HG02852 (cell line): ENCODE results near the gene SLC39A10.

Experiments
- ATAC-seq: cut with Tn5 transposase; IDR thresholded peaks from one replicate; pipeline ENCODE4 v1.9.1; 2021; ENCODE audit warnings: mild to moderate bottlenecking, moderate library complexity; ENCODE audit not compliant: unreplicated experiment

The SLC39A10 gene

DNA sequence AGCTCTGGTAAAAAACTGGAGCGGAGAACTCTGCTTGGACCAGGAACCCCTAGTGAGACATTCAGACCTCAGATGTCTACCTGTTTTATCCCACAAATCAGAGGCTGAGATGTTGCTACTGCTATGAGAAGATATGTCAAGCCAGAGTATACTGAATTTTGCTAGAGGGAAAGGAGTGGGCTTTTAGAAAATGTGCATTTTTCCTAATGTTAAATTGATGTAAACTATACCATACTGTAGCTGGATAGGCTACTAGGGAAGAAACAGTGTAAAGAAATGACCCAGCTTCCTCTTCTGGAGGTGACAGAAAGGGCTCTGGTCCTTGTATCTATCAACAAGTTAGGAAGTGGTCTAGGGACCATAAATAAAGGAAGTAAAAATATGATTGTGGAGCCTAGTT, 65.0 kb downstream of the SLC39A10 start:
- ATAC-seq: no peak

DNA sequence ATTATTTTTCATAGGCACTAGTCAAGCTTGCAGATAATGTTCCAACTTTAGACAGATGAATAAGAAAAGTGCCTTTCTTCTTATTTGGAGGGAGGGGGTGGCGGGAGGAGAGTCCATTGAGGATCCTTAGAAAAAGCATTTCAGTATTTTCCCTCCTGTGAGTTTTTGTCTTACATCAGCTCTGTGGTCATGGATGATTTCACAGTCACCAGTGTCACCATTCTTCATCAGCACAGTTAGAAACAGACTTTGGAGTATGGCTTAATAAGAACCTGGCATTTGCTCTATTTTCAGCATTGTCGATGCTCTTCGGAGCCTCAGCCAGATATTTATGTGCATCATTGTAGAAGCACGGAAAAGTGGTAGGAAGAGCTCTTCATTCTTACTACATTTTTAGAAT, 70.1 kb downstream of the SLC39A10 start:
- ATAC-seq: no peak

DNA sequence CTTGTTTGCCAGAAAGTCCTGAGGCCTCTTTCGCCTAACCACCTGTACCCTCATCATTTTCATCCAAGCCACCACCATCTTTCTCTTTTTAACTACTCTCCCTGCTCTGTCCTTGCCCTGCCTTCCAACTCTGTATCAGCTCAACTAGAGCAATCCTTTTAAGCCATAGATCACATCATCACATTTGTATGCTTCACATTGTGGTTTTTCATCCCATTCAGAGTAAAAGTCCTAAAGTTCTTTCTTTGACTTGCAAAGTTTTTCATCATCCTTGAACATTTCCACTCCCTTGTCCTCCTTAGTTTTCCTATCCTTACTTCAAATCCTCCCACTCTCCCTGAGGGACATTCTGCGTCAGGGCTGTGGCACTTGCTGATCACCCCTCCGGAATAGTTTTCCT, 73.9 kb downstream of the SLC39A10 start:
- no peak for ATAC-seq

DNA sequence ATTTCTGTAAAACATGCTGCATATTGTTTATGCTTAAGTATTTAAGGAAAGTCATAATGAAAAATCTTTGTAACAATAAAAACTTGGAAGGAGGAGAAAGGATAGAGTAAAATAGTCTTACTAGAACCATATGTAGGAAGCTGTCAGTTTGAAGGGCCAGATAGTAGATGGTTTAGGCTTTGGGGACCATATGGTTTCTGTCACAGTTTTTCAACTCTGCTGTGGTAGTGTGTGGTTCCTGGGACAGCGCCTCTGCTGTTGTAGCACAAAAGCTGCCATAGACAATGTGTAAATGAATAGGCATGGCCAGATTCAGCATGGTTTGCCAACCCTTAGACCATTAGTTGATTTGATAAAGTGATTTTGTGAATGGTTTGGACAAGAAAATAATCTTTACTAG, 75.5 kb downstream of the SLC39A10 start:
- no peak for ATAC-seq

DNA sequence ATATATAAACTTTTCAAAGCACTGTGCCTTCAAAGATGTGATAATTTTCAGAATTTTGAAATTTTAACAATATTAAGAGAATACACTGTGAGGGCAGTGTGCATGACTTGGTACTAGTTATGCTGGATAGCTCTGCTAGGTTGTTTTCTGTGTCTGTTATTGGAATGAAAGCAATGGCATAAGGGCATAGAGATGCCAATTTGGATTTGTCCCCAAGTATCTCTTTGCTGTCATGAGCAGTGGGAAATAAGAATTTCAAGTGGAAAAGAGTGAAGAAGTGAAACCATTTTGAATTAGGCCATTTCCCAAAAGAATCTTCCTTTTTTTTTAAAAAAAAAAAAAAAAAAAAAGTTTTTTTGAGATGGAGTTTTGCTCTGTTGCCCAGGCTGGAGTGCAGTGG, 76.8 kb downstream of the SLC39A10 start:
- ATAC-seq: no peak

DNA sequence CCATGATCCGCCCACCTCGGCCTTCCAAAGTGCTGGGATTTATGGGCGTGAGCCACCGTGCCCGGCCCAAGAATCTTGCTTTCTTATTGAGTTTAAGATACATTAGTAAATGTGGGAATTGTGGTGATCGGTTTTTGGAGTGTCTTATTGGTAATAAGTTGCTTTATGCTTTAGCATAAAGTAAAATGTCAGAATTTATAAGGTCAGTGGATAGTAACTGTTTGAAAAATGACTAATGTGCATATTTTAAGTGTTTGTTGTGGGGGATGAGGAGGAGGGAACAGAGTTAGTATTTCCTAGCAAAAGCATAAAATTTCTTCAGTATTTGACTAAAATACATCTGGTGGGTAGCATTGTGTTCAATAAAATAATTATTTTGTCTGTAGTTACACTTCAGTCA, 77.4 kb downstream of the SLC39A10 start:
- ATAC-seq: no peak

DNA sequence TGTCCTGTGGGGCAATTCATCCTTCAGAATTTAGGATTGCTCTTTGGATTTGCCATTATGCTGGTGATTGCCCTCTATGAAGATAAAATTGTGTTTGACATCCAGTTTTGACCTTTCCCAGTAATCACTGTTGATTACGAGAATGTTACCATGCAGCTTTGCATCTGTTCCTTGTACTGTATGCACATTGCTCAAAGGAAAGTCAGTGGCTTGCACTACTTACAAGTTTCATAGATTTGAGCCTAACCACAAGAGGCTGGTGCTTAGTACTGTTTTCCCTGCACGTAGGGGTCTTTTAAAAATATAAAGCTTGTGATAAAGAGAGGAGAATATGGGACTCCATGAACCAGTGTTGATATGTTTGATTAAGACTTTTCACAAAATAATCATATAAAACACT, 77.9 kb downstream of the SLC39A10 start:
- ATAC-seq: no peak

DNA sequence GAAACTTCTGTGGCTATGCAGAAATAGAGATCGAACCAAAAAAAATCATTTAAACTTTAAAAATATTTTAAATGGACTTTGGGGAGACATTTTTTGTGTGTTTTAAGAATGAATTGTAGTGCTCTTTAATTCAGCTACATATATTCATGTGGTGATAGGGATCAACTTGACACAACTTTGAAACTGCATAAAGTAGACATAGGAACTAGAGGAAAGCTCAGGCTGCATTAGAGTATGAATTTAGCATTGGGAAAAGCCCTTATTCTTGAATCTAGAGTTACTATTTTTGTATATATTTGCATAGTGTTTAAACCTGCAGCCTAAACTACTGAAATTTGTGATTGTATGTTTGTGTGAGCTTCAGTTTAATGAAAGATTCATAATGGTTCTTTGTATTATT, 78.3 kb downstream of the SLC39A10 start:
- no peak for ATAC-seq

DNA sequence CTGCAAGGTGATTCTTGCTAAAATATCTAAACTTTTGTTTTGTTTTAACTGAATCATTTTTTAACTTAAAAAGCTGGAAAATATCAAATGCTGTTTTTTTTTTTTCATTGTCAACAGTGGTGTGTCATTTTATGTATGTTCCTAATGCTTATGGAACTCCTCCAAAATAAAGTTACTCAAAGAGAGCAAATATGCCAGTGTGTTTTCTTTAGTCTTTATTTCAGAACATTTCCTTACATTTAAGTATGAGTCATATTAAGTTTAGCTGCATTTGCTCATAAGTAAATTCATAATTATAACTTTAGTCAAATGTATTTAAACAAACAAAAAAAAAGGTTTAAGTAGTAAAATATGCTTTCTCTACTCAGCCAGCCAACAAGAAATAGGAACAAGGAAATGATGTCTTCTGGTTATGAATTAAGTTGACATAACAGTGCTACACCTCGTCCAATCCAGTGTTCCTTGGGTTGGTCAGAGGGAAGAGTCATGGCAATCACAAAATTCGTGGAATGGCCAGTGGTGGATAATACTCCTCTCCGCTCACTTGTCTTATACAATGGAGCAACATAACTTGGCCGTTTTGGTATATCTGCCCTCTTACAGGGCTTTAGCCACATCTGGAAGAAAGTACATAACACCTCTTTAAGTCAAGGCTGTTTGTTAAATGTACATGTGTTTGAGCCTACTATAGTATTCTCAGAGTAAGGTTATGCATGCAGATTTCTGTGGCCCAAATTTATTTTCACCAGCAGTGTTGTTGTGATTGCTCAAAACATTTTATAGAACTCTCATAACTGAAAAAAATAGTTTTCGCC, 80.7 kb downstream of the SLC39A10 start:
- ATAC-seq: no peak

DNA sequence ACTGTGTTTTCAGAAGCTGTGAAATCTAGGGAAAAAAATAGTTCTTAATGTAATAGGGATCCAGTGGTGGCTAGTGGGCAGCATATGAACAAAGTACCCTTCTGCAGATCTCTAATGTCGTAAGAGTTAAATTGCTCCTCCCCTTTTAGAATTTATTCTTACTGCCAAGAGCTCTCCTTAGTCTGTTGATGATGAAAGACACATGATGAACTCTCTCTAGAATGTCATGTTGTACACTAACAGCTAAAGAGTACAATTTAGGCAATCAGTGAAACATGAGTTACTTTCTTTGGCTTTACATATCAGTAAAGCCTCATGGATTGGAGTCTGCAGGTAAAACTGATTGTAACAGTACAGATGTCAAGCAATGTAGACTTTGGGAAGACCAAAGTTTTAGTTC, 84.2 kb downstream of the SLC39A10 start:
- ATAC-seq: no peak

DNA sequence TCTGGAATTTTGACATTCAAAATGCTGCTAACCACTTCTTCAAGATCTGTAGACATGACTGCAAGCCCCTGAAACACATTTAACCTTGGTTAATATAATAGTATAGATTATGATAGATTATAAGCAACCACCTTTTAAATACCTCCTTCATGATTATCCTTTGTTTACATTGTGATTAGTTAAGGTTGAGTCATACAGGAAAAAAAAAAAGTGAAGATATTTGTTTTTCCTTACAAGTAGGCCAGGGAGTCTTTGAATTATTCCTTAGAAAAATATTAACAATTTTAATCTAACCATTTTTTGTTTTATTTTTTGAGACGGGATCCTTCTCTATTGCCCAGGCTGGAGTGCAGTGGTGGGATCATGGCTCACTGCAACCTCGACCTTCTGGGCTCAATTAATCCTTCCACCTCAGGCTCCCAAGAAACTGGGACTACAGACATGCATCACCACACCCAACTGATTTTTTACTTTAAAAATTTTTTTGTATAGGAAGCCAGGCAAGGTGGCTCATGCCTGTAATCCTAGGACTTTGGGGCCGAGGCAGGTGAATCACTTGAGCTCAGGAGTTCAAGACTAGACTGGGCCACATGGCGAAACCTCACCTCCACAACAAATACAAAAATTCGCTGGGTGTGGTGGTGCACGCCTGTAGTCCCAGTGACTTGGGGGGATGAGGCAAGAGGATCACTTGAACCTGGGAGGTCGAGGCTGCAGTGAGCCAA, 99.4 kb downstream of the SLC39A10 start:
- no peak for ATAC-seq

DNA sequence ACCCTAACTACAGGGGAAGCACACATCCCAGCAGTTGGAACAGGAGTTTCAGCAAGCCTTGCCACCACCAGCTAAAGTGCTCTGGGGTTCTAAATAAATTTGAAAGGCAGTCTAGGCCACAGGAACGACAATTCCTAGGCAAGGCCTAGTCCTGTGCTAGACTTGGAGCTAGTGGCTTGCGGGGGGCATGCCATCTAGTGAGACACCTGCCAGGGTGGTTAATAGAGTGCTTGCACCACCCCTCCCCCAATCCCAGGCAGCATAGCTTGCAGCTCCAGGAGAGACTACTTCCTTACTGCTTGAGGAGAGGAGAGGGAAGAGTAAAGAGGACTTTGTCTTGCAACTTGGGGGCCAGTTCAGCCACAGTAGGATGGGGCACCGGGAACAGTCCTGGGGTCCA, 101.8 kb downstream of the SLC39A10 start:
- no peak for ATAC-seq

DNA sequence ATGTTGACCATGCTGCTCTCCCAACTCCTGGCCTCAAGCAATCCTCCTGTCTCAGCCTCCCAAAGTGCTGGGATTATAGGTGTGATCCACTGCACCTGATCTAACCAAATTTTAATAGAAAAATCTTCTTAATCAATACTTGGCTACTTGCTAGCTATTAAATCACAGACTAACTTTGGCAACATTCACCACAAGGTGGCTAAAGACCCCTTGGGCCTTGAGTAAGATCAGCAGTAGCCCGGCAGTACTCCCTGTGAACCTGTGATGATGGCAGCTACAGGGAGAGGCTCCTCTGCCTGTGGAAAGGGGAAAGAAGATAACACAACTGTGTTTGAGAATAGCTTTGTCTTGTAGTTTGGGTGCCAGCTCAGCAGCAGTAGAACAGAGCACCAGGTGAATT, 102.9 kb downstream of the SLC39A10 start:
- no peak for ATAC-seq

DNA sequence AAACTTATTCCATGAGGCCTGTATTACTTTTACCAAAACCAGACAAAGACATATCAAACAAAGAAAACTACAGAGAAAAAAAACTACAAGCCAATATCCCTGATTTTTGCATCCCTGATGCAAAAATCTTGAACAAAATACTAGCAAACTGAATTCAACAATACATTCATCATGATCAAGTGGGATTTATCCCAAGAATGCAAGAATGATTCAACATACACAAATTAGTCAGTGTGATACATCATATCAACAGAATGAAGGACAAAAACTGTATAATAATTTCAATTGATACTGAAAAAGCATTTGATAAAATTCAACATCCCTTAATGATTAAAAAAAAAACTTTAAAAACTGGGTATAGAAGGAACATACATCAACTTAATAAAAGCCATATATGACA, 106.8 kb downstream of the SLC39A10 start:
- no peak for ATAC-seq

DNA sequence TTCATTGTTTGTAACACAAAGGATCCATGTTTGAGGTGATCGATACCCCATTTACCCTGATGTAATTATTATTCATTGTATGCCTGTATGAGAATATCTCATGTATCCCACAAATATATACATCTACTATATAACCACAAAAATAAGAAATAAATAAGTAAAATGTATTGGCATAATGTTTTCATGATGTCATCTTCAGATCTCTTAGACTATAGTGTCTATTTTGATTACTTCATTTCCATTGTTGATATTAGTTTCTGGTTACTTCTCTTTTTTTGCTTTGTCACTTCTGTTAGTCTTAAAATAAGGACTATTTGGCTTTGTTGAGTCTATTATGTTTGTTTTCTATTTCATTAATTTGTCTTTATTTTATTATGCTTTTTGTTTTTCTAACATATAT, 109.7 kb downstream of the SLC39A10 start:
- ATAC-seq: no peak

DNA sequence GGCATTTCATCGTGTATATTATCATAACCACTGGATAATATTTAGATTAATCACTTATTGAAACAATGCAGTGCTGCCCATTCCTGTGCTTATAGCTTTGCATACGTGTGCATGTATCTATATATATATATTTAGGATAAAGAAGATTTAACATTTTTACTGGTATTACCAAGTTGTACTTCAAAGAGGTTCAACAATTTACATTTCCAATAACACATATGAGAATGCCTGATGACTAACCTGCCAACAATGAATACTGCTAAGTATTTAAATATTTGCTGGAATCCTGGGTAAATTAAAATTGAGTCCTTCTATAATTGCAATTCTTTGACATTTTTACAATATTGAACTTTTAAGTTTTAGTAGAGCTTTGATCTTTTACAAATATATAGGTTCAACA, 111.4 kb downstream of the SLC39A10 start:
- no peak for ATAC-seq

DNA sequence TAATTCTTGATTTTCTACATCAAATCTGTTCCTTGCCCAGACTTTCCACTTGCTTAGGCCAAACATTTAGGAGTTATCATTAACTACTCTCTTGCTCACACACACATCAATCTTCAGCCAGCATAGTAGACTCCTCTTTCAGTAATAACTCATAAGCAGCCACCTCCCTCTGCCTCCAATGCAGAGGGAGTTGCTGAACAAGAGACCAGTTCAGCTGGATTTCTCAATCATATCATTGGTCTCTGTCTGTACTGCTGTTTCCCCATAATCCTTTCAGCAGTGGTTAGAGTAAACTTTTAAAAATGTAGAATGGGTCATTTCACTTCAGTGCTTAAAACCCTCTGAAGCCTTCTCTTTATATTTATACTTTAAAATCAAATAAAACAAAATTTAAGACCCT, 112.9 kb downstream of the SLC39A10 start:
- ATAC-seq: no peak

DNA sequence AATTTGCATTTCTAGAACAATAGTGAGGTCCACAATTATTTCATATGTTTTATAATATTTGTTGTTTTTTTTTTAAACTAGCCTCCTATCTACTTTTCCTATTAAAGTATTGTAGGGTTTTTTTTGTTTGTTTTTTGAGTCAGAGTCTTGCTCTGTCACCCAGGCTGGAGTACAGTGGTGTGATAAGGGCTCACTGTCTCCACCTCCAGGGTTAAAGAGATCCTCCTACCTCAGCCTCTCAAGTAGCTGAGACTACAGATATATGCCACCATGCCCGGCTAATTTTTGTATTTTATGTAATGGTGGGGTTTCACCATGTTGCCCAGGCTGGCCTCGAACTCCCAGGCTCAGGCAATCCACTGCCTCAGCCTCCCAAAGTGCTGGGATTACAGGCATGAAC, 122.5 kb downstream of the SLC39A10 start:
- ATAC-seq: no peak

DNA sequence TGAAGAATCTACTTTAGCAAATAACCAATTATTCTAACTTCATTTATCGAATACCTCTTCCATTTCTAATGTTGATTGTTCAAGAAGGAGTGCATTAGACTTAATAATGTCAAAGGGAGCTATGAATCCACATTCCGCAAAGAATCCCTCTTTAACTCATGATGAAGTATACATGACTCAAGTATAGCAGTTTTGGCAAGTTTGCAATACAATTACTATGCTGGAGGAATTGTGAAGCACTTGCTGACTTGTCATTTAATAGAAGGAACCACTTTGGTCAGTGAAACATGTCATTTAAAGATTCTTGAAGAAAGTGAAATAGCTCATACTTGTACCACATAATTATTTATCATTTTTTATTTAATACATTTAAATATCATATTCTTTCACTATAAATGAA, 125.1 kb downstream of the SLC39A10 start:
- ATAC-seq: no peak
